NOMO-1 treated with DMSO at 0.1 percent for 48 hours (cell line): ENCODE measurements around the gene GRIN2C.

Experiments used
- DNase-seq: peaks from one replicate; lab custom pipeline; 2025; ENCODE audit not compliant: unreplicated experiment; lab: John Stamatoyannopoulos, UW

The GRIN2C gene

GRCh38 chr17:74822939-74823367 is 36.7 kb downstream of the GRIN2C start:
- DNase-seq, result no peak

- DNase-seq, result no peak
Measured at GRCh38 chr17:74822335-74822938, 37.2 kb downstream of the GRIN2C start.

GRCh38 chr17:74821655-74822334 is 37.9 kb downstream of the GRIN2C start:
- no peak for DNase-seq

GRCh38 chr17:74819801-74820436 is 39.8 kb downstream of the GRIN2C start:
- no peak for DNase-seq

DNA sequence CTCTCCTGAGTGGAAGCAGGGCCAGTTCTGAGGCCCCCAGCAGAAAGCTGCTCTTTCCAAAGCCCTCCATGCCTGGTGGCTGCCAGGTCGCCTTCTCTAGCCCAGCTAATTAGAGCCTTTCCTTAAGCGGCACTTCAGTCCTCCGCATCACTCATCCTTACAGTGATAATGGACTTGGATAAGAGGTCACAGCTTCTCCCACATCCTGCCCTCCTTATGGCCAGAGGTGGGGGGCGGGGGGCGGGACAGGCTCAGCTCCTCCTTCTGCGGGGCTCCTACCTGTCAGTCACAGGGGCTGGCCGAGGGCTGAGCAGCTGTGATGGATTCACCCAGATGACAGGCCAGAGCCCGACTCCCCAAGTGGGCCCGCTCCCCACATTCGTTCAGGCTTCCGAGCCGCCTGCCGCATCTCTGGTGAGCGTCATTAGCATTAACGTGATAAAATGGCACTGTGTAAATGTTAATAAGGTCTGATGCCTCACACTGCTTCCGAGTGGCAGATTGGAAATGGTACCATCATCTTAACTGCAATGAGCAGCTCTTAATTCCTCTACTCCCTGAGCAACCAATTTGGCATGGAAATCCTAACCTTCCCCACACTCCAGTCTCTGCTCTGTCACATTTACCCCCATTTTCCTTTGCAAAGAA is 41.3 kb downstream of the GRIN2C start:
- no peak for DNase-seq

- DNase-seq, result no peak
Measured at GRCh38 chr17:74816905-74817620, 42.6 kb downstream of the GRIN2C start.

DNA sequence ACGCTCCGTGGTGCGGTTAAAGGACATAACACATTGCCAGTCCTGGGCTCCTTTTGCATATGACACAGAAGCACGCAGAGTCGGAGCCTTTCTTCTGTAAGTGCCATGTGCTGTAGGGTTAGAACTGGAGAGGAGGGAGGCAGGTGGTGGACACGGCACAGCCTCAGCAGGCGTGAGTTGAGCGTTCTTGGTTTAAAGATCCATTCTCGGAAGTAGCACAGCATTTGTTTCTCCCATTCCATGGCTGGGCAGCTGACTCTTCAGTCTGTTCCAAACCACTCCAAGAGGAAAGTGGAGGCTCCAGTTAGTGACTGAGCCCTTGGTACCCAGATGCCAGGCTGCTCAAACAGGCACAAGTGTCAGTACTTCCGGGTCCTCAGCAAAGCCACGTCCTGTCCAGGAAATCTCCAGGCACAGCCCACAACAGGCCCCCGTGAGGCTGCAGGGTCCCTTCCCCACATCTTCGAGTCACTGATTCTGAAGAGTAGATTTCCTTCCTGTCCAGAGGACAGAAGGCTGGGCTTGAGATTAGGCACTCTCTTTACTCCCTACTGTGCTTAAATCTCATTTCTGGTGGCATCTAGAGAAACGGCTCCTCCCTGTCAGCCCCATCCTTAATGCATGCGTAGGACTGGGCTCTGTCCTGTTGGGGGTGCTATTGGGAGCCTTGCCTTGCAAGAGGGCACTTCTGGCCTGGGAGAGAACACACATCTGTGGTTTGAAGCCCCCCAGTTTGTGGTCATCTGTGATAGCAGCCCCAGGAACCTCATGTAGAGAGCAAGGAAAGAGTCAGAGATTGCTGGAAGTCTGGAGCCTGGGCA is 43.9 kb downstream of the GRIN2C start:
- DNase-seq, result no peak

DNA sequence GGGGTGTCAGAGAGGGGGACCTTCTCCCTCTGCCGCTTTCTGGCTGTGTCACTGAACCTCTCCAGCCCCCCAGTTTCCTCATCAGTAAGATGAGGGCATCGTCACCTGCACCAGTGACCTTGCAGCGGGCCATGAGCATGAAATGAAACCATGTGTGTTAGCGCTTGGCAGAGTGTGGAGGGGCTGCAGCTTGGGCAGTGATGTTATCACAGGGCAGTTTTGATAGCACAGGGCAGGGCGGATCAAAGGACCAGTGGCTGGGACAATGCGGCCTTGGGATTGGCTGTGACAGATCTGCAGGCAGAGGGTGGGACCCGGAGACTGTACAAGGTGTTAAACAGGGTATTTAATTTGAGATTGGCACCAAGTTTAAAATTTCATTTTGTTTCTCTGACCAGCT is 44.6 kb downstream of the GRIN2C start:
- DNase-seq, result no peak

- DNase-seq, result no peak
Measured at GRCh38 chr17:74814453-74814852, 45.2 kb downstream of the GRIN2C start.

- DNase-seq, result peak; percentile 66
Measured at GRCh38 chr17:74812109-74813009, 47.3 kb downstream of the GRIN2C start.

- DNase-seq, result no peak
Measured at GRCh38 chr17:74810699-74811485, 48.8 kb downstream of the GRIN2C start.

GRCh38 chr17:74808714-74809430 is 50.8 kb downstream of the GRIN2C start:
- DNase-seq, result peak; percentile 22

DNA sequence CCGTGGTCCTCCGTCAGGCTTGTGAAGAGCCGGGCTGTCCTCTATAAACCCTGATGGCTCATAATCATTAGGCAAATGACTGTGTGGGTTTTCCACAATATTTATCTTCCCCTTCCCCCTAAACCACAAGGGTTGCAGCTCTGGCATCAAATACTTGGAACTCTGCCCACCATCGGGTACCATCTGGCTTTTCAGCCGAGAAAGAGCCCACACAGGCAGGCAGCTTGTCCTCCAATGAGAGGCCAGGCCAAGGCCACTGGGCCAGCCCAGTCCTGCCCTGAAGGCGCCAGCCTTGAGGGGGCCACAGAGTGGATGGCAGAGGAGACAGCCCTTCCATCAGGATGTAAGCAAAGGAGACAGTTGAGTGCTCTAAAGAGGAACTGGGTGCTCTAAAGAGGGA is 51.8 kb downstream of the GRIN2C start:
- no peak for DNase-seq

GRCh38 chr17:74807441-74807840 is 52.2 kb downstream of the GRIN2C start:
- no peak for DNase-seq

- DNase-seq, result no peak
Measured at GRCh38 chr17:74806334-74806733, 53.4 kb downstream of the GRIN2C start.

DNA sequence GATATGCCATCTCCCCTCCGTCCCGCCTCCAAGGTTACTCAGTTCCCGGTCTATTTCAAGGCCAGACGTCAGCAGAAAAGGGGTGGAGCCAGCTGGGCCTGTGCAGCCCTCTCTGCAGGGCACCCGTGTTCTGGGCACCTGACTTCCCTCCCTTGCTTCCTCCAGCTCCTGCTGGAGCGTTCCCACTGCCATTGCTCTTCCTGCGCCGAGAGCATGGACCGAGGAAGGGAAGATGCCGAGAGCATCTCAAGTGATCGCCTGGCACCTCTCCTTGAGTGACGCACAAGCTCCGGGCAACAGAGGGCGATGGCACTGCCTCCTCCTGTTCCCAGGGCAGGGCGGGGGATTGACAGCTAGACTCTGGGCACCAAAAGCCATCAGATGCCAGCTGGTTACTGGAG is 54.1 kb downstream of the GRIN2C start:
- no peak for DNase-seq

- no peak for DNase-seq
Measured at GRCh38 chr17:74804683-74805082, 55.0 kb downstream of the GRIN2C start.

DNA sequence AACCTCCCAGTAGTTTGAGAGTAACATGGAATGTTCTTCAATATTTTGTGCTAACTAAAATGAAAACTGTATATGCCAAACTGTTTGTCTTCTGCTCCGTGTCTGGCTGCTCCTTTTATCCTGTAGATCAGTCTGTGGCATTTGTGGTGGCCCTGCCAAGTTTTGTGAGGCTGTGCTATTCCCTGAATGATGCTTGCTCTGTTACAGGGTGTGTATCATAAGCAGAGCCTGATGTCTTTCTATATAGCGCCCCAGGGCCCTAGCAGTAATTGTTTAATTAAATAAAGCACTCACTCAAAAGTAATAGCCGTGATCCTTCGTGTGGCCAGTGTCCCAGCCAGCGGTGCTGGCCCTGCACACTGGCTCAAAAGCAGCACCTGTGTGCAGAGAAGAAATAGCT is 55.7 kb downstream of the GRIN2C start:
- no peak for DNase-seq
